Heart right ventricle (tissue), 16 donors: ENCODE data around the gene ZNF273. TPM values are rescaled to one million over a fixed set of nuclear protein-coding genes. Genes with fewer than 3 reads are reported as not detected.
A peak's percentile ranks its signal among the peaks of the same experiment; 100 is the strongest.

Experiments used
- ATAC-seq, 8 donors: fragments of 200-7000 bp; cut with Tn5 transposase; one replicate each; pipeline ENCODE4 v1.9.1; 2020; ENCODE audit warnings: mild to moderate bottlenecking in 8 of 8, moderate library complexity in 8 of 8, moderate number of reproducible peaks in 1 of 8
- DNase-seq, 2 donors: peaks; one replicate each; pipeline ENCODE4 v3.0.0-alpha.2; 2020
- H3K27ac ChIP-seq, 10 donors: fragments of 200-600 bp; sonication (generic) in 2 of 10; one replicate each; pipeline versions ENCODE4 v1.5.0 to v1.8.0; 2020 to 2022; ENCODE audit warnings: mild to moderate bottlenecking in 3 of 10
- H3K27me3 ChIP-seq, 7 donors: fragments of 200-600 bp; one replicate each; pipeline ENCODE4 v1.8.0; 2021 to 2022; ENCODE audit warnings: mild to moderate bottlenecking in 2 of 7
- H3K36me3 ChIP-seq, 9 donors: fragments of 200-600 bp; sonication (generic) in 1 of 9; one replicate each; pipeline versions ENCODE4 v1.5.0 to v1.8.0; 2020 to 2022; ENCODE audit warnings: mild to moderate bottlenecking in 2 of 9
- H3K4me1 ChIP-seq, 9 donors: fragments of 200-600 bp; sonication (generic) in 1 of 9; one replicate each; pipeline versions ENCODE4 v1.5.0 to v1.8.0; 2020 to 2022; ENCODE audit warnings: mild to moderate bottlenecking in 4 of 9
- H3K4me3 ChIP-seq, 10 donors: fragments of 200-600 bp; sonication (generic) in 2 of 10; one replicate each; pipeline versions ENCODE4 v1.5.0 to v1.8.0; 2020 to 2022; ENCODE audit warnings: mild to moderate bottlenecking in 7 of 10, moderate library complexity in 2 of 10
- H3K9me3 ChIP-seq, 11 donors: fragments of 200-600 bp in 10 of 11; sonication (generic) in 2 of 11; one replicate each; pipeline versions ENCODE4 v1.5.0 to v1.8.0; 2013 to 2022; ENCODE audit warnings: mild to moderate bottlenecking in 2 of 11, control low read depth in 1 of 11, moderate library complexity in 1 of 11
- WGBS, 2 donors: extraction: QIAGEN DNeasy Blood & Tissue Kit; methylation state at CpG; one replicate each; pipeline ENCODE4 v1.1.7; 2013; ENCODE audit warnings: inconsistent platforms in 1 of 2; 5-methylcytosine and 5-hydroxymethylcytosine counted together
- intact Hi-C, 10 donors: fragments of 100-400 bp; cut with DNase I; formaldehyde crosslinking; loops; one replicate each; pipeline versions ENCODE4 v1.11.1 to v1.14.2; 2022
- polyA plus RNA-seq, 2 donors: library from polyadenylated mRNA; stranded (reverse); fragments of 200-250 nt; gene quantifications; one replicate each; pipeline ENCODE4 v1.2.3, GENCODE V29; 2013
- total RNA-seq, 10 donors: library from RNA; stranded (reverse); fragmentation: NEBNext Ultra II Directional in 3 of 10; extraction: Animal tissue kit (Norgen Biotek cat#: 25700) in 3 of 10; gene quantifications; one replicate each; pipeline versions ENCODE4 v1.2.1 to v1.2.4, GENCODE V29; 2021 to 2023
- TF ChIP-seq, protein P1 (sequence below), 9 donors: fragments of 200-600 bp; sonication (generic) in 2 of 9; IDR thresholded peaks; one replicate each; pipeline versions ENCODE4 v1.5.0 to v1.8.0; 2021 to 2022; ENCODE audit warnings: antibody characterized with exemption in 9 of 9, mild to moderate bottlenecking in 5 of 9, moderate library complexity in 1 of 9
- donor health status: Arrhythmogenic right ventricular cardiomyopathy.
- donor health status: ischemic (EF 13 %, LVEDD 7.1; RV severe dilation, severe dysfunction).
- donor health status: healthy with polysubstance abuse.
- donor health status: DM: no; HTN: yes; CAD: no.
- donor health status: DM: no; HTN: no; CAD: no.
- donor health status: ischemic (EF 25% LVEDD 6.9; RV normal size, moderate dysfunction).
- donor health status: ischemic (EF 25% LVEDD 5.7; RV mildly dilated, moderate dysfunction).
- donor health status: healthy.
- donor health status: DM: yes; HTN: yes; CAD: no.
- donor health status: Ischemic cardiomyopathy.
- donor health status: ischemic (EF 35%, LVEDD 5.7; RV mildly dilated, moderate dysfunction).
- donor health status: nonischemic (EF 11% LVEDD 7.7; RV severe dilation, severe dysfunction).
- donor health status: DM: yes; HTN: yes; CAD: no.
- donor health status: PGD.
- donor health status: ischemic (EF 29% LVEDD 5.4; RV normal size, mild dysfunction).
- donor health status: nonischemic (EF 23%, LVEDD 6.1; RV moderate dilation, normal function).

The ZNF273 gene
- total and polyA plus RNA-seq, 12 donors, result 0.90 to 3.1 (median 1.6) TPM

DNA sequence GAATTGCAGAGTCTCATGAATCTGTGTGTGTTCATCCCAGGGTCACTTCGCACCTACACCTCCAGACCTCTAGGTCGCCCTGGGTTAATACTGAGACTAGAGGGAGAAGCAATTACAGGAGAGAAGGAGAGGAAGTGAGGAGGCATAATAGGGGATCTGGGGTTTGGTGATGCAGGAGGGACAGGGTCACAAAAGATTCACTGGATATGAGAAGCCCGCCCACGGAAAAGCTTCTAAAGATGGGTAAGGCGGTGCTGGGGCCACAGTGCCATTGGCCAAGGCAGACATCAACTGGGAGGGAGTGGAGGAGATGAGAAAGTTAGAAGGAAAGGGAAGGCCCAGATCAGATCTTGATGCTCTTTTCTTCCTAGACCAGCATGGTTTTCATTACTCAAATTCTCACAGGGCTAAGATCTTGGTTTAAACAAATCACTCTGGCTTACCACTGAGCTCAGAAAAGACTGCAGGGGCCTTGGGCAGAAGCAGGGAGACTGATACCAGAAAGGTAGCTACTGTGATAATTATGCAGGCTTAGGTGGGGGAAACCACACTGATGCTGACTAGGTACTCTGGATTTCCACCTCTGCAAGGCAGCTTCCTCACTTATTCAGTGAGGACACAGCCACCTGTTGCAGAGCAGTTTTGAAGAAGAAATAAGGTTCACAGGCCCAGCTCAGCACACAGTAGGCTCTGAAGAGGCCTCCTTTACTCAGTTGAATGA lies 17.4 kb upstream of the ZNF273 start:
- TF ChIP-seq, protein P1, sequence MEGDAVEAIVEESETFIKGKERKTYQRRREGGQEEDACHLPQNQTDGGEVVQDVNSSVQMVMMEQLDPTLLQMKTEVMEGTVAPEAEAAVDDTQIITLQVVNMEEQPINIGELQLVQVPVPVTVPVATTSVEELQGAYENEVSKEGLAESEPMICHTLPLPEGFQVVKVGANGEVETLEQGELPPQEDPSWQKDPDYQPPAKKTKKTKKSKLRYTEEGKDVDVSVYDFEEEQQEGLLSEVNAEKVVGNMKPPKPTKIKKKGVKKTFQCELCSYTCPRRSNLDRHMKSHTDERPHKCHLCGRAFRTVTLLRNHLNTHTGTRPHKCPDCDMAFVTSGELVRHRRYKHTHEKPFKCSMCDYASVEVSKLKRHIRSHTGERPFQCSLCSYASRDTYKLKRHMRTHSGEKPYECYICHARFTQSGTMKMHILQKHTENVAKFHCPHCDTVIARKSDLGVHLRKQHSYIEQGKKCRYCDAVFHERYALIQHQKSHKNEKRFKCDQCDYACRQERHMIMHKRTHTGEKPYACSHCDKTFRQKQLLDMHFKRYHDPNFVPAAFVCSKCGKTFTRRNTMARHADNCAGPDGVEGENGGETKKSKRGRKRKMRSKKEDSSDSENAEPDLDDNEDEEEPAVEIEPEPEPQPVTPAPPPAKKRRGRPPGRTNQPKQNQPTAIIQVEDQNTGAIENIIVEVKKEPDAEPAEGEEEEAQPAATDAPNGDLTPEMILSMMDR (IDR thresholded peaks at IDR 0.05), result no peak
- intact Hi-C loops, result loop anchor here in 1 of 10 donors (10.0 kb wide), 1 partner anchor 571 kb away; the partner anchor contains the start of gene ZNF736
- DNase-seq (no peak), ATAC-seq (no peak)
- WGBS, 2 donors, result 95 to 100% methylated on average over 5 of the region's 5 CpGs
- Histone ChIP-seq H3K4me1 (peaks cover 6 to 38% (median 27%) of the 10 kb centered on the region in 9 donors), H3K27me3 (peaks cover 0 to 34% (median 8%) of the 10 kb centered on the region in 7 donors), H3K27ac (no peak overlapping the region), H3K9me3 (peaks cover 0 to 13% (median 0%) of the 10 kb centered on the region in 11 donors), H3K4me3 (no peak overlapping the region), H3K36me3 (no peaks in the 10 kb centered on the region)

DNA sequence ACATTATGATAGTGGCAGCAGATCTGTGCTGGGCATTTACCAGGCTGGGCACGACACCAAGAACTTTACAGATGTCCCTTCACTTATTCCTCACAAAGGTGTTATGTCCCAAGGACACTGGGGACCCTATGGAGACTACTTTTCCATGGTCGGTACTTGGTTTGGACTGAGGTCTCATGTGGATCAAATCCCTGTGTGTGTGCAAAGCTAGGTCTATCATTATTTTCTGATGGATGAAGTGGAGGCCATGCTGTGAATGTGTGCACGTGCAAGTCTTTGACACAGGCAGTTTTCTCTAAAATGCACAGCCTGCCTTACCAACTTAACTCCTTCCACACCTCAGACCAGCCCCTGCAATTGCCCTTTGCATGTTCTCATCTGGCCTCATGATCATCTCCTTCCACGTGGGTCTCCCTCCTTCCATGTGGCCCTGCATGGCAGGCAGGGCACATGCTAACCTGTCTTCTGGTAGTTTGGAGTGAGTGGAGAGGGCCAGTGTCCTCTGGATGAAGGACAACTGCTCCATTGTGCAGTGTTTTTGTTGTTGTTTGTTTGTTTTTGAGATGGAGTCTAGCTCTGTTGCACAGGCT lies 16.0 kb upstream of the ZNF273 start:
- intact Hi-C loops, result loop anchor here in 1 of 10 donors (10.0 kb wide), 1 partner anchor 572 kb away; the partner anchor contains the start of gene ZNF736
- Histone ChIP-seq H3K9me3 (peaks cover 0 to 1% (median 0%) of the 10 kb centered on the region in 11 donors), H3K27me3 (peaks cover 0 to 34% (median 8%) of the 10 kb centered on the region in 7 donors), H3K4me1 (peaks cover 6 to 38% (median 23%) of the 10 kb centered on the region in 9 donors), H3K27ac (no peak overlapping the region), H3K4me3 (no peak overlapping the region), H3K36me3 (no peaks in the 10 kb centered on the region)
- TF ChIP-seq, protein P1 (IDR thresholded peaks at IDR 0.05), result no peak
- ATAC-seq (no peak), DNase-seq (no peak)
- WGBS, 2 donors, result 80 to 86% methylated on average over 4 of the region's 4 CpGs

- Histone ChIP-seq H3K27ac (peak overlapping the region in 1 of 10 donors; percentile 8), H3K27me3 (peaks cover 0 to 34% (median 8%) of the 10 kb centered on the region in 7 donors), H3K9me3 (no peaks in the 10 kb centered on the region), H3K4me3 (peak overlapping the region; percentile 34 to 71 (median 58)), H3K4me1 (peaks cover 6 to 30% (median 19%) of the 10 kb centered on the region in 9 donors), H3K36me3 (no peaks in the 10 kb centered on the region)
- DNase-seq, result peak in 1 of 2 donors; percentile 31
- ATAC-seq, result peak; percentile 8 to 67 (median 43)
- WGBS, 2 donors, result 16 to 24% methylated on average over 13 of the region's 13 CpGs
- intact Hi-C loops, result loop anchor here in 1 of 10 donors (10.0 kb wide), 1 partner anchor 573 kb away; the partner anchor contains the start of gene ZNF736
- TF ChIP-seq, protein P1 (IDR thresholded peaks at IDR 0.05), result peak in 7 of 9 donors; percentile 45 to 57 (median 54)
These were observed 15.1 kb upstream of the ZNF273 start for GRCh38 chr7:64887756-64888508.

GRCh38 chr7:64888561-64888900 lies 14.5 kb upstream of the ZNF273 start:
- intact Hi-C loops, result loop anchor here in 1 of 10 donors (10.0 kb wide), 1 partner anchor 574 kb away; the partner anchor contains the start of gene ZNF736
- H3K27ac ChIP-seq, result peak overlapping the region in 1 of 10 donors; percentile 8
- peaks cover 6 to 29% (median 19%) of the 10 kb centered on the region in 9 donors for H3K4me1 ChIP-seq
- no peaks in the 10 kb centered on the region for H3K36me3 ChIP-seq
- ATAC-seq (peak in 7 of 8 donors; percentile 13 to 51 (median 39)), DNase-seq (no peak)
- peaks cover 0 to 34% (median 8%) of the 10 kb centered on the region in 7 donors for H3K27me3 ChIP-seq
- H3K9me3 ChIP-seq, result no peaks in the 10 kb centered on the region
- TF ChIP-seq, protein P1 (IDR thresholded peaks at IDR 0.05), result no peak
- whole genome bisulfite sequencing, 2 donors, result 2 to 4% methylated on average over 17 of the region's 17 CpGs
- H3K4me3 ChIP-seq, result peak overlapping the region; percentile 34 to 71 (median 58)
